HepG2 (cell line): ENCODE results near the gene ITGA7. TPM values are rescaled to one million over a fixed set of nuclear protein-coding genes. Genes with fewer than 3 reads are reported as not detected.

Source experiments
- ATAC-seq: fragments of 200-7000 bp; cut with Tn5 transposase; 3 replicates; pipeline ENCODE4 v1.9.1; 2020; ENCODE audit warnings: mild to moderate bottlenecking, moderate library complexity
- BruUV-seq: library from RNA; stranded (reverse); fragments of 400-500 nt; replicated peaks from 2 replicates; lab custom pipeline; 2021; lab: Mats Ljungman, UMichigan
- CTCF ChIA-PET: fragments of 300-600 bp; formaldehyde crosslinking; extraction: SDS; loops from one replicate; lab custom pipeline; 2021; ENCODE audit warnings: low total read pairs, inconsistent platforms, low intra/inter-chr PET ratio; lab: Yijun Ruan, JAX
- POLR2A ChIA-PET: fragments of 350-600 bp; sonication (Branson Sonifier 250); formaldehyde crosslinking; loops from one replicate; lab custom pipeline; 2020; ENCODE audit warnings: antibody characterized with exemption, inconsistent platforms; lab: Yijun Ruan, JAX
- DNase-seq: peaks from one replicate; pipeline ENCODE4 v3.0.0-alpha.2; 2015; ENCODE audit warnings: low spot score
- FAIRE-seq: peaks from 3 replicates; lab custom pipeline; 2011; peaks lifted over from hg19 to GRCh38; lab: Jason Lieb, UNC
- H2AFZ ChIP-seq: one replicate; pipeline ENCODE4 v1.6.1; 2011; ENCODE audit warnings: low read length, inconsistent platforms
- H3K27ac ChIP-seq: fragments of 300-600 bp; 3 replicates; pipeline ENCODE4 v1.8.0; 2011; ENCODE audit warnings: mixed run types, mild to moderate bottlenecking, mixed read lengths, low read length, inconsistent platforms; ENCODE audit not compliant: insufficient read depth; ENCODE audit errors: extremely low read length
- H3K27me3 ChIP-seq, 2 experiments: fragments of 200-600 bp in 1 of 2; 2 replicates in 1 of 2; 3 replicates in 1 of 2; pipeline versions ENCODE4 v1.6.0 to v1.8.0; 2011; ENCODE audit warnings: low read length in 2 of 2, mild to moderate bottlenecking in 2 of 2, moderate library complexity in 2 of 2, inconsistent platforms in 1 of 2; ENCODE audit not compliant: insufficient read depth in 2 of 2, control insufficient read depth in 1 of 2
- H3K36me3 ChIP-seq, 2 experiments: fragments of 200-600 bp in 1 of 2; replicated peaks in 1 of 2; 2 replicates in 1 of 2; 3 replicates in 1 of 2; pipeline versions ENCODE4 v1.5.1 to v1.8.0; 2011; ENCODE audit warnings: low read length in 2 of 2, inconsistent platforms in 1 of 2; ENCODE audit not compliant: insufficient read depth in 2 of 2, control insufficient read depth in 1 of 2
- H3K4me1 ChIP-seq: 2 replicates; pipeline ENCODE4 v1.5.1; 2012; ENCODE audit warnings: low read length, inconsistent platforms; ENCODE audit not compliant: insufficient read depth
- H3K4me2 ChIP-seq: 2 replicates; pipeline ENCODE4 v1.6.0; 2011; ENCODE audit warnings: low read depth, low read length, inconsistent platforms
- H3K4me3 ChIP-seq, 3 experiments: fragments of 200-600 bp in 1 of 3; sonication (generic), shearing (Covaris generic) in 1 of 3; replicated peaks in 1 of 3; 2 replicates each; pipeline ENCODE4 v1.5.1; 2011 to 2016; ENCODE audit warnings: low read length in 3 of 3, inconsistent platforms in 2 of 3, low read depth in 2 of 3, mild to moderate bottlenecking in 2 of 3, control low read depth in 1 of 3, mixed read lengths in 1 of 3; ENCODE audit not compliant: insufficient read depth in 1 of 3
- H3K79me2 ChIP-seq: one replicate; pipeline ENCODE4 v1.6.1; 2011; ENCODE audit warnings: low read length, inconsistent platforms; ENCODE audit not compliant: insufficient read depth
- H3K9ac ChIP-seq: 2 replicates; pipeline ENCODE4 v1.6.0; 2011; ENCODE audit warnings: mild to moderate bottlenecking, low read depth, low read length, inconsistent platforms; ENCODE audit not compliant: insufficient read depth
- H3K9me3 ChIP-seq: 2 replicates; pipeline ENCODE4 v1.5.1; 2012; ENCODE audit warnings: mild to moderate bottlenecking, low read length
- H4K20me1 ChIP-seq: 2 replicates; pipeline ENCODE4 v1.6.0; 2011; ENCODE audit warnings: inconsistent platforms, mild to moderate bottlenecking, low read length, moderate library complexity; ENCODE audit not compliant: insufficient read depth
- CCDC6 ChIP-seq: sonication (generic); formaldehyde crosslinking; IDR thresholded peaks from 2 replicates; pipeline ENCODE4 v1.8.1; 2022; ENCODE audit warnings: mild to moderate bottlenecking, missing genetic modification reagents, moderate library complexity
- TGIF2 ChIP-seq: IDR thresholded peaks from 2 replicates; pipeline ENCODE4 v1.6.1; 2016; ENCODE audit warnings: control low read depth, missing compliant biosample characterization
- ZNF30 ChIP-seq: sonication (generic); formaldehyde crosslinking; IDR thresholded peaks from 2 replicates; pipeline ENCODE4 v1.5.0; 2020; ENCODE audit warnings: mild to moderate bottlenecking, missing genetic modification reagents
- WGBS: methylation state at CpG from one replicate; pipeline ENCODE4 v1.1.6; 2017; ENCODE audit warnings: low lambda C conversion rate; 5-methylcytosine and 5-hydroxymethylcytosine counted together
- in situ Hi-C: cut with HindIII; loops from 2 replicates; pipeline ENCODE4 v1.10.0; 2017; ENCODE audit warnings: low pct_unique_long_range_greater_than_20kb; ENCODE audit not compliant: extremely low pct_ligation_motif_present
- intact Hi-C: fragments of 100-400 bp; cut with micrococcal nuclease; formaldehyde crosslinking; loops from one replicate; pipeline ENCODE4 v1.10.0; 2022; ENCODE audit not compliant: unreplicated experiment
- polyA plus RNA-seq, 8 experiments: library from polyadenylated mRNA; depleted of rRNA in 3 of 8; stranded (reverse) in 7 of 8; unstranded in 1 of 8; fragments of >200 nt; fragmentation: Illumina TruSeq in 4 of 8; extraction: Trizol in 4 of 8; gene quantifications; 2 replicates each; pipeline versions ENCODE4 v1.2.1 to v1.2.3, GENCODE V29; 2011 to 2016; ENCODE audit warnings: low read depth in 4 of 8, missing spikeins in 1 of 8, mixed read lengths in 1 of 8; ENCODE audit not compliant: insufficient read depth in 1 of 8
- total RNA-seq, 5 experiments: library from RNA; depleted of rRNA; stranded (reverse); fragments of >200 nt; fragmentation: Illumina TruSeq; extraction: Trizol; gene quantifications; 2 replicates each; pipeline ENCODE4 v1.2.3, GENCODE V29; 2016; ENCODE audit warnings: low read depth in 1 of 5
- TF ChIP-seq, protein P1 (sequence below): sonication (generic); formaldehyde crosslinking; IDR thresholded peaks from 2 replicates; pipeline ENCODE4 v1.9.0; 2022; ENCODE audit warnings: missing genetic modification reagents, mild to moderate bottlenecking, borderline replicate concordance
- TF ChIP-seq, protein P2 (sequence below), 2 experiments: sonication (generic) in 1 of 2; formaldehyde crosslinking in 1 of 2; IDR thresholded peaks; 2 replicates each; pipeline versions ENCODE4 v1.4.0 to v1.6.1; 2016 to 2020; ENCODE audit warnings: borderline replicate concordance in 1 of 2, low read depth in 1 of 2, mild to moderate bottlenecking in 1 of 2, missing genetic modification reagents in 1 of 2
- TF ChIP-seq, protein P3 (sequence below): sonication (generic); formaldehyde crosslinking; conservative IDR thresholded peaks from 2 replicates; pipeline ENCODE4 v1.8.0; 2022; ENCODE audit warnings: low read depth, missing genetic modification reagents
- TF ChIP-seq, protein P4 (sequence below): sonication (generic); formaldehyde crosslinking; IDR thresholded peaks from 2 replicates; pipeline ENCODE4 v1.8.1; 2023; ENCODE audit warnings: mild to moderate bottlenecking, missing genetic modification reagents, borderline replicate concordance

Gene ITGA7
- total and polyA plus RNA-seq, 2 of the 13 experiments (the other 11 are each of a cell fraction or from before 2014, with no cell fraction given), result 0.65 to 0.75 TPM

GRCh38 chr12:55719371-55719770 is 11.7 kb upstream of the ITGA7 start:
- no peak overlapping the region for H3K4me3 ChIP-seq
- in situ Hi-C loops, result no loop called here
- CTCF ChIA-PET, result interaction anchor here (1.9 kb wide), 1 partner anchor 18 kb away, joined by 6 read pairs; no protein-coding TSS in a partner anchor
- H2AFZ ChIP-seq, result no peak overlapping the region
- ATAC-seq, result no peak
- no peak for TF ChIP-seq CCDC6 (CRISPR knock-in tag)
- TF ChIP-seq, protein P1, sequence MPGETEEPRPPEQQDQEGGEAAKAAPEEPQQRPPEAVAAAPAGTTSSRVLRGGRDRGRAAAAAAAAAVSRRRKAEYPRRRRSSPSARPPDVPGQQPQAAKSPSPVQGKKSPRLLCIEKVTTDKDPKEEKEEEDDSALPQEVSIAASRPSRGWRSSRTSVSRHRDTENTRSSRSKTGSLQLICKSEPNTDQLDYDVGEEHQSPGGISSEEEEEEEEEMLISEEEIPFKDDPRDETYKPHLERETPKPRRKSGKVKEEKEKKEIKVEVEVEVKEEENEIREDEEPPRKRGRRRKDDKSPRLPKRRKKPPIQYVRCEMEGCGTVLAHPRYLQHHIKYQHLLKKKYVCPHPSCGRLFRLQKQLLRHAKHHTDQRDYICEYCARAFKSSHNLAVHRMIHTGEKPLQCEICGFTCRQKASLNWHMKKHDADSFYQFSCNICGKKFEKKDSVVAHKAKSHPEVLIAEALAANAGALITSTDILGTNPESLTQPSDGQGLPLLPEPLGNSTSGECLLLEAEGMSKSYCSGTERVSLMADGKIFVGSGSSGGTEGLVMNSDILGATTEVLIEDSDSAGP (CRISPR knock-in tag), result 0 out of 2 replicates have a peak, but pooled peaks have one; percentile 23
- TF ChIP-seq, all 625 proteins: peak for 1
- peak overlapping the region; percentile 59 for H3K27ac ChIP-seq
- H3K9me3 ChIP-seq, result no peaks in the 10 kb centered on the region
- intact Hi-C loops, result no loop called here
- no peaks in the 10 kb centered on the region for H3K79me2 ChIP-seq
- FAIRE-seq, result no peak
- H3K27me3 ChIP-seq, result no peaks in the 10 kb centered on the region
- BruUV-seq, result no TSS peak
- POLR2A ChIA-PET, result interaction anchor here (0.7 to 5.3 kb wide), 5 partner anchors 10 to 111 kb away, joined by 3 to 38 read pairs (median 19); partner anchors contain the start of genes CD63 and DNAJC14
- H4K20me1 ChIP-seq, result no peaks in the 10 kb centered on the region
- peak overlapping the region; percentile 62; the same call in 1 of the 2 replicates for H3K4me2 ChIP-seq
- H3K36me3 ChIP-seq, result peaks cover 0 to 4% of the 10 kb centered on the region in 2 experiments; a peak in 2 of 5 replicates
- WGBS, result 72% methylated on average over 7 of the region's 7 CpGs
- peaks cover 82% of the 10 kb centered on the region for H3K4me1 ChIP-seq
- H3K9ac ChIP-seq, result no peak overlapping the region; the same call in 1 of the 2 replicates
- no peak for DNase-seq

GRCh38 chr12:55718624-55719275 is 11.0 kb upstream of the ITGA7 start:
- in situ Hi-C loops, result no loop called here
- TF ChIP-seq TGIF2 (CRISPR knock-in tag) (no peak), ZNF30 (no peak)
- TF ChIP-seq, protein P2, sequence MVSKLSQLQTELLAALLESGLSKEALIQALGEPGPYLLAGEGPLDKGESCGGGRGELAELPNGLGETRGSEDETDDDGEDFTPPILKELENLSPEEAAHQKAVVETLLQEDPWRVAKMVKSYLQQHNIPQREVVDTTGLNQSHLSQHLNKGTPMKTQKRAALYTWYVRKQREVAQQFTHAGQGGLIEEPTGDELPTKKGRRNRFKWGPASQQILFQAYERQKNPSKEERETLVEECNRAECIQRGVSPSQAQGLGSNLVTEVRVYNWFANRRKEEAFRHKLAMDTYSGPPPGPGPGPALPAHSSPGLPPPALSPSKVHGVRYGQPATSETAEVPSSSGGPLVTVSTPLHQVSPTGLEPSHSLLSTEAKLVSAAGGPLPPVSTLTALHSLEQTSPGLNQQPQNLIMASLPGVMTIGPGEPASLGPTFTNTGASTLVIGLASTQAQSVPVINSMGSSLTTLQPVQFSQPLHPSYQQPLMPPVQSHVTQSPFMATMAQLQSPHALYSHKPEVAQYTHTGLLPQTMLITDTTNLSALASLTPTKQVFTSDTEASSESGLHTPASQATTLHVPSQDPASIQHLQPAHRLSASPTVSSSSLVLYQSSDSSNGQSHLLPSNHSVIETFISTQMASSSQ (IDR thresholded peaks at IDR 0.05; ENCODE audit: low read depth), result no peak
- TF ChIP-seq, protein P2 (CRISPR knock-in tag; IDR thresholded peaks at IDR 0.05; ENCODE audit: borderline replicate concordance), result no peak
- TF ChIP-seq, protein P3, sequence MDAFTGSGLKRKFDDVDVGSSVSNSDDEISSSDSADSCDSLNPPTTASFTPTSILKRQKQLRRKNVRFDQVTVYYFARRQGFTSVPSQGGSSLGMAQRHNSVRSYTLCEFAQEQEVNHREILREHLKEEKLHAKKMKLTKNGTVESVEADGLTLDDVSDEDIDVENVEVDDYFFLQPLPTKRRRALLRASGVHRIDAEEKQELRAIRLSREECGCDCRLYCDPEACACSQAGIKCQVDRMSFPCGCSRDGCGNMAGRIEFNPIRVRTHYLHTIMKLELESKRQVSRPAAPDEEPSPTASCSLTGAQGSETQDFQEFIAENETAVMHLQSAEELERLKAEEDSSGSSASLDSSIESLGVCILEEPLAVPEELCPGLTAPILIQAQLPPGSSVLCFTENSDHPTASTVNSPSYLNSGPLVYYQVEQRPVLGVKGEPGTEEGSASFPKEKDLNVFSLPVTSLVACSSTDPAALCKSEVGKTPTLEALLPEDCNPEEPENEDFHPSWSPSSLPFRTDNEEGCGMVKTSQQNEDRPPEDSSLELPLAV, result no peak
- TF ChIP-seq, protein P4, sequence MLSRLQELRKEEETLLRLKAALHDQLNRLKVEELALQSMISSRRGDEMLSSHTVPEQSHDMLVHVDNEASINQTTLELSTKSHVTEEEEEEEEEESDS, result no peak

More at GRCh38 chr12:55718624-55719275, 11.0 kb upstream of the ITGA7 start:
- Histone ChIP-seq H3K27ac (no peak overlapping the region), H3K9me3 (no peaks in the 10 kb centered on the region), H3K4me1 (peaks cover 76% of the 10 kb centered on the region), H3K79me2 (no peaks in the 10 kb centered on the region), H3K4me3 (no peak overlapping the region), H3K9ac (no peak overlapping the region), H4K20me1 (no peaks in the 10 kb centered on the region), H3K36me3 (no peaks in the 10 kb centered on the region; a peak in 1 of 5 replicates), H3K4me2 (no peak overlapping the region; the same call in 1 of the 2 replicates), H2AFZ (no peak overlapping the region), H3K27me3 (no peaks in the 10 kb centered on the region)
- intact Hi-C loops, result no loop called here
- ChIA-PET POLR2A (interaction anchor here (1.2 to 5.3 kb wide), 4 partner anchors 11 to 37 kb away, joined by 4 to 38 read pairs (median 20); partner anchors contain the start of gene CD63), CTCF (no interaction called here)
- ATAC-seq (no peak), DNase-seq (no peak), FAIRE-seq (no peak)
- no TSS peak for BruUV-seq
- WGBS, result 92% methylated on average over 3 of the region's 4 CpGs
